ENCODE measurements around the gene CARMIL1. TPM values are rescaled to one million over a fixed set of nuclear protein-coding genes. Genes with fewer than 3 reads are reported as not detected.

Gene CARMIL1
- total RNA-seq, 1 donor from 2014 or later = 86.3 TPM

- peaks cover 29% of the 10 kb centered on the region for H3K4me1 Mint-ChIP-seq (ENCODE audit: low read depth)
- TF ChIP-seq CTCF (IDR thresholded peaks at IDR 0.05; ENCODE audit: unreplicated experiment) = no peak
- H3K4me3 Mint-ChIP-seq (ENCODE audit: low read depth) = no peak overlapping the region
- H3K9me3 Mint-ChIP-seq (ENCODE audit: low read depth) = no peaks in the 10 kb centered on the region
- no peak for DNase-seq (ENCODE audit: low spot score, unreplicated experiment)
- peak overlapping the region; percentile 65 for H3K27ac Mint-ChIP-seq
- H3K27me3 Mint-ChIP-seq = no peaks in the 10 kb centered on the region
- peaks cover 2% of the 10 kb centered on the region for H3K36me3 Mint-ChIP-seq (ENCODE audit: insufficient read depth)
These were observed 123.0 kb downstream of the CARMIL1 start for GRCh38 chr6:25402125-25402524.

- Mint-ChIP-seq H3K4me3 (ENCODE audit: low read depth) (no peak overlapping the region), H3K27me3 (no peaks in the 10 kb centered on the region), H3K36me3 (ENCODE audit: insufficient read depth) (peaks cover 2% of the 10 kb centered on the region), H3K27ac (peak overlapping the region; percentile 29), H3K4me1 (ENCODE audit: low read depth) (peaks cover 20% of the 10 kb centered on the region), H3K9me3 (ENCODE audit: low read depth) (no peaks in the 10 kb centered on the region)
- TF ChIP-seq CTCF (IDR thresholded peaks at IDR 0.05; ENCODE audit: unreplicated experiment) = no peak
- no peak for DNase-seq (ENCODE audit: low spot score, unreplicated experiment)
These were observed 124.0 kb downstream of the CARMIL1 start for GRCh38 chr6:25403150-25403549.

- peak overlapping the region; percentile 72 for H3K27ac Mint-ChIP-seq
- H3K36me3 Mint-ChIP-seq (ENCODE audit: insufficient read depth) = peaks cover 2% of the 10 kb centered on the region
- H3K27me3 Mint-ChIP-seq = no peaks in the 10 kb centered on the region
- peaks cover 15% of the 10 kb centered on the region for H3K4me1 Mint-ChIP-seq (ENCODE audit: low read depth)
- no peaks in the 10 kb centered on the region for H3K9me3 Mint-ChIP-seq (ENCODE audit: low read depth)
- DNase-seq (ENCODE audit: low spot score, unreplicated experiment) = no peak
- no peak for TF ChIP-seq CTCF (IDR thresholded peaks at IDR 0.05; ENCODE audit: unreplicated experiment)
- no peak overlapping the region for H3K4me3 Mint-ChIP-seq (ENCODE audit: low read depth)
These were observed 124.9 kb downstream of the CARMIL1 start for GRCh38 chr6:25404091-25404490.

GRCh38 chr6:25404693-25405169 is 125.6 kb downstream of the CARMIL1 start:
- H3K4me3 Mint-ChIP-seq (ENCODE audit: low read depth) = no peak overlapping the region
- no peak for DNase-seq (ENCODE audit: low spot score, unreplicated experiment)
- H3K27ac Mint-ChIP-seq = peak overlapping the region; percentile 72
- no peaks in the 10 kb centered on the region for H3K9me3 Mint-ChIP-seq (ENCODE audit: low read depth)
- no peak for TF ChIP-seq CTCF (IDR thresholded peaks at IDR 0.05; ENCODE audit: unreplicated experiment)
- no peaks in the 10 kb centered on the region for H3K27me3 Mint-ChIP-seq
- peaks cover 17% of the 10 kb centered on the region for H3K4me1 Mint-ChIP-seq (ENCODE audit: low read depth)
- H3K36me3 Mint-ChIP-seq (ENCODE audit: insufficient read depth) = peaks cover 2% of the 10 kb centered on the region

- TF ChIP-seq CTCF (IDR thresholded peaks at IDR 0.05; ENCODE audit: unreplicated experiment) = no peak
- DNase-seq (ENCODE audit: low spot score, unreplicated experiment) = no peak
- Mint-ChIP-seq H3K36me3 (ENCODE audit: insufficient read depth) (peaks cover 2% of the 10 kb centered on the region), H3K27ac (no peak overlapping the region), H3K9me3 (ENCODE audit: low read depth) (no peaks in the 10 kb centered on the region), H3K27me3 (no peaks in the 10 kb centered on the region), H3K4me3 (ENCODE audit: low read depth) (no peak overlapping the region), H3K4me1 (ENCODE audit: low read depth) (peaks cover 22% of the 10 kb centered on the region)
These were observed 126.3 kb downstream of the CARMIL1 start for GRCh38 chr6:25405442-25405841.

Measured in progenitor cell of endocrine pancreas (in vitro differentiated cells).